ENCODE measurements around the gene C13orf42. TPM values are rescaled to one million over a fixed set of nuclear protein-coding genes. Genes with fewer than 3 reads are reported as not detected.

Gene C13orf42
- polyA plus RNA-seq, 2 of the 4 experiments (the other 2 are of a cell fraction), result not detected

DNA sequence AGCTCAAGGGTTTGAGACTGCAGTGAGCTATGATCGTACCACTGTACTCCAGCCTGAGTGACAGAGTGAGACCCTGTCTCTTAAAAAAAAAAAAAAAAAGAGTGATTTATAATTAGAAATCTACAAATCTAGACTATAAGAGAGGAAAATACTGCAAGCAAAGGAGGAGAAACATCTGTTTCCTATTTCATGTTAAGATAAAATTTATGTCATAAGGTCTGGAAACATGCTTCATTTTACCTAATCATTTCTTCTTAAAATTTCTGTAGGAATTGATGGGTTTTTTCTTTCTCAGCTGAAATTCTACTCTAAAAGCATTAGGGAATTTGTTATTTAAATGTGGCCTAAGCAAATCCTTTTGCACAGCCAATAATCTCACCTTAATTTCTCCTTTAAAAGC, 53.2 kb downstream of the C13orf42 start:
- Histone ChIP-seq H3K27ac (no peak overlapping the region), H3K9me3 (no peaks in the 10 kb centered on the region), H3K4me3 (no peak overlapping the region), H3K4me2 (no peak overlapping the region), H3K4me1 (no peaks in the 10 kb centered on the region)
- CTCF ChIA-PET, result interaction anchor here (0.7 to 1.5 kb wide), 2 partner anchors 11 to 14 kb away, joined by 3 to 5 read pairs; no protein-coding TSS in a partner anchor
- FAIRE-seq (no peak), DNase-seq (ENCODE audit: low read depth in 1 of 2, low spot score in 1 of 2) (no peak), ATAC-seq (no peak)
- 88% methylated on average over 1 of the region's 1 CpG for WGBS (ENCODE audit: missing lambda C conversion rate)
- POLR2A ChIA-PET, result no interaction called here
- no peak for TF ChIP-seq BCL3 (IDR thresholded peaks at IDR 0.05)
- TF ChIP-seq TFCP2L1 (CRISPR knock-in tag; IDR thresholded peaks at IDR 0.05), result no peak

- CTCF ChIA-PET, result no interaction called here
- Histone ChIP-seq H3K9me3 (no peaks in the 10 kb centered on the region), H3K4me1 (no peaks in the 10 kb centered on the region), H3K4me2 (no peak overlapping the region), H3K27ac (no peak overlapping the region), H3K4me3 (no peak overlapping the region)
- TF ChIP-seq SMC3 (IDR thresholded peaks at IDR 0.05), result no peak
- TF ChIP-seq HDAC2 (IDR thresholded peaks at IDR 0.05), result no peak
- no peak for TF ChIP-seq FOSL2 (IDR thresholded peaks at IDR 0.05)
- no peak for TF ChIP-seq FOSL2 (CRISPR knock-in tag; IDR thresholded peaks at IDR 0.05)
- no peak for TF ChIP-seq MAFK (IDR thresholded peaks at IDR 0.05; ENCODE audit: partially characterized antibody)
- TF ChIP-seq ZNF302 (CRISPR knock-in tag; IDR thresholded peaks at IDR 0.05), result no peak
- no peak for TF ChIP-seq HOXB13 (CRISPR knock-in tag; IDR thresholded peaks at IDR 0.05; ENCODE audit: low read depth)
- TF ChIP-seq, protein P1, sequence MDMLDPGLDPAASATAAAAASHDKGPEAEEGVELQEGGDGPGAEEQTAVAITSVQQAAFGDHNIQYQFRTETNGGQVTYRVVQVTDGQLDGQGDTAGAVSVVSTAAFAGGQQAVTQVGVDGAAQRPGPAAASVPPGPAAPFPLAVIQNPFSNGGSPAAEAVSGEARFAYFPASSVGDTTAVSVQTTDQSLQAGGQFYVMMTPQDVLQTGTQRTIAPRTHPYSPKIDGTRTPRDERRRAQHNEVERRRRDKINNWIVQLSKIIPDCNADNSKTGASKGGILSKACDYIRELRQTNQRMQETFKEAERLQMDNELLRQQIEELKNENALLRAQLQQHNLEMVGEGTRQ (IDR thresholded peaks at IDR 0.05), result no peak
- TF ChIP-seq TFCP2L1 (CRISPR knock-in tag; IDR thresholded peaks at IDR 0.05), result no peak
- TF ChIP-seq, protein P2, sequence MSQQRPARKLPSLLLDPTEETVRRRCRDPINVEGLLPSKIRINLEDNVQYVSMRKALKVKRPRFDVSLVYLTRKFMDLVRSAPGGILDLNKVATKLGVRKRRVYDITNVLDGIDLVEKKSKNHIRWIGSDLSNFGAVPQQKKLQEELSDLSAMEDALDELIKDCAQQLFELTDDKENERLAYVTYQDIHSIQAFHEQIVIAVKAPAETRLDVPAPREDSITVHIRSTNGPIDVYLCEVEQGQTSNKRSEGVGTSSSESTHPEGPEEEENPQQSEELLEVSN (IDR thresholded peaks at IDR 0.05; ENCODE audit: borderline replicate concordance, low read depth), result no peak
- TF ChIP-seq POLR2AphosphoS2 (conservative IDR thresholded peaks at IDR 0.05; ENCODE audit: low read length), result no peak
- TF ChIP-seq, protein P3, sequence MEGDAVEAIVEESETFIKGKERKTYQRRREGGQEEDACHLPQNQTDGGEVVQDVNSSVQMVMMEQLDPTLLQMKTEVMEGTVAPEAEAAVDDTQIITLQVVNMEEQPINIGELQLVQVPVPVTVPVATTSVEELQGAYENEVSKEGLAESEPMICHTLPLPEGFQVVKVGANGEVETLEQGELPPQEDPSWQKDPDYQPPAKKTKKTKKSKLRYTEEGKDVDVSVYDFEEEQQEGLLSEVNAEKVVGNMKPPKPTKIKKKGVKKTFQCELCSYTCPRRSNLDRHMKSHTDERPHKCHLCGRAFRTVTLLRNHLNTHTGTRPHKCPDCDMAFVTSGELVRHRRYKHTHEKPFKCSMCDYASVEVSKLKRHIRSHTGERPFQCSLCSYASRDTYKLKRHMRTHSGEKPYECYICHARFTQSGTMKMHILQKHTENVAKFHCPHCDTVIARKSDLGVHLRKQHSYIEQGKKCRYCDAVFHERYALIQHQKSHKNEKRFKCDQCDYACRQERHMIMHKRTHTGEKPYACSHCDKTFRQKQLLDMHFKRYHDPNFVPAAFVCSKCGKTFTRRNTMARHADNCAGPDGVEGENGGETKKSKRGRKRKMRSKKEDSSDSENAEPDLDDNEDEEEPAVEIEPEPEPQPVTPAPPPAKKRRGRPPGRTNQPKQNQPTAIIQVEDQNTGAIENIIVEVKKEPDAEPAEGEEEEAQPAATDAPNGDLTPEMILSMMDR (IDR thresholded peaks at IDR 0.05), result no peak
- TF ChIP-seq RAD21 (conservative IDR thresholded peaks at IDR 0.05 in 1 of 2, IDR thresholded peaks at IDR 0.05 in 1 of 2), result no peak
- TF ChIP-seq REST (IDR thresholded peaks at IDR 0.05), result no peak
- TF ChIP-seq JUNB (IDR thresholded peaks at IDR 0.05), result no peak
- no peak for TF ChIP-seq TP53 (CRISPR knock-in tag; IDR thresholded peaks at IDR 0.05)
- TF ChIP-seq ZSCAN20 (CRISPR knock-in tag; IDR thresholded peaks at IDR 0.05), result no peak
- TF ChIP-seq ELK1 (IDR thresholded peaks at IDR 0.05; ENCODE audit: low read depth, low read length), result no peak
- FAIRE-seq (no peak), DNase-seq (ENCODE audit: low read depth in 1 of 2, low spot score in 1 of 2) (no peak), ATAC-seq (no peak)
- POLR2A ChIA-PET, result no interaction called here
These were observed 54.1 kb downstream of the C13orf42 start for GRCh38 chr13:51057001-51057400.
